GM08714 (cell line): ENCODE data around the gene RNF5.
"Not testable (repeated sequence)": the region's sequence is repeated elsewhere in the genome, so short reads cannot be mapped to it uniquely, and the experiment has no call there.

Experiments
- H3K4me3 ChIP-seq: fragments of 200-500 bp; sonication (Bioruptor generic); 2 replicates; pipeline ENCODE4 v1.5.1; 2014; ENCODE audit warnings: mild to moderate bottlenecking, low read length, inconsistent platforms
- ZNF274 ChIP-seq: IDR thresholded peaks from 2 replicates; pipeline ENCODE4 v1.6.1; 2012; ENCODE audit warnings: mild to moderate bottlenecking, low read depth, low read length

The RNF5 gene

GRCh38 chr6:32196682-32197616 is 18.7 kb downstream of the RNF5 start:
- TF ChIP-seq ZNF274 = no peak
- H3K4me3 ChIP-seq = peak overlapping the region; percentile 78; the same call in 1 of the 2 replicates

DNA sequence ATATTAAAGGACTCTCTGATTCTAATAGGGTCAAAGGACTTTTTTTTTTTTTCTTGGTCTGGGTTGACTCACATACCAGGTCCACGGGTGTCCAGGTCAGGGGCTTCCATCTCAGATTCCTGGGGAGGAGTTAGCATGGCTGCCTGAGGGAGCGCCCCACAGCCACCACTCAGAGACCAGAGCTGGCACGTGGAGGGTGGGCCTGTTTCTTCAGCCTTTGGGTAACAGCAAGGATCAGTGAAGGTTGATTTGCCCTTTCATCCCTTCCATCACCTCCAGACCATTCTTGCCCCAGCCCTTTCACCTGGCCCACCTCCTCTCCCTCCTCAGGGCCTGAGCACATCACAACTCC is 20.1 kb downstream of the RNF5 start:
- TF ChIP-seq ZNF274 = no peak
- no peak overlapping the region for H3K4me3 ChIP-seq

GRCh38 chr6:32198866-32199265 is 20.7 kb downstream of the RNF5 start:
- TF ChIP-seq ZNF274 = no peak
- no peak overlapping the region for H3K4me3 ChIP-seq

DNA sequence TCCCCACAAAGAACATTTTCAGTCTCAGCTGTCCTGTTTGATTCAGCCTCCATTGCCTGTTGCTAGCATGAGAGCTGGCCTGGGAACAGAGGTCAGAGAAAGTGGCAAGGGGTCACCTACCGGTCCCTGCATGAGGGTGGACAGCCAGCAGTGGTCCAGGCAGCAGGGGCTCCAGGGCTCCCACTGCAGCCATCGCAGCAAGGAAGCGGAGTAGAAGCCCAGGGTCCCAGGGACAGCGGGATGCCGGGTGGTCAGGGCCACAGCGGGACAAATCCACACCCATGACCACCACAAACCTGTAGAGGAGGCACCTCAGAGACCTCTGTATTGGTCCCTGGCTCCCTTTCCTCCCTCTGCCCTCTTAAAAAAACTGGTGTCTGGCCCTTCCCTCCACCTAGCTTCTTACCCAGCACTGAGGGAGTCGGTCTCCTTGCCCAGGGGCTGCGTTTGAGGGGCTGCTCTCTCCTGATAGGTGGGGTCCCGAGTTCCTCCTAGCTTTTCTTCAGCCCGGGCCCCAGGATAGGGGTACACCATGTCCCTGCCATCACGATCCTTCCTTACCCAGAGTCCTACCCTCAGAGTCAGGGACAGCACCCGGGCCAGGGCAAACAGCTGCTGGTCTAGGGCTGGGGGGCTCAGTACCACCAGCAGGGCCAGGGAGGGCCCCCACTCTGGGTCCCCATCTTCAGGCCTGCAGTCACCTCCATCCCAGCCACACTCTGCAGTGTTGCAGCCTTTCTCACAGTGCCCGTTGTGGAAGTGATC is 22.7 kb downstream of the RNF5 start:
- H3K4me3 ChIP-seq = no peak overlapping the region
- no peak for TF ChIP-seq ZNF274

DNA sequence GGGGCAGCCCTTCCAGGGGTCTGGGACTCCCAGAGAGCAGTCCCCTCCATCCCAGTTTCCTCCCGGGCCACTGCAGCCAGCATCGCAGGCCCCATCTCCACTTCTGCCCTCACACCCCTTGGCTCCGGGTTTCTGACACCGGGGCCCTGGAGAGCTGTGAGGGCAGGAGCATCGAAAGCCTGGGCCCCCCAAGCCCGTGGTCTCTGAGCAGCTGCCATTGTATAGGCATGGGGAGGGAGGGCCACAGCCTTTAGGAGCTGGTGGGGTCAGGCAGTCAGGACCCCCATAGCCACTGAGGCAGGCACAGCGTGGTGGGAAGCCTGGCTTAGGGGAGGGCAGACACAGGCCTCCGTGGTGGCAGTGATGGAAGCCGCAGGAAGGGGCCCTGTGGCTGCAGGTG is 24.0 kb downstream of the RNF5 start:
- no peak for TF ChIP-seq ZNF274
- H3K4me3 ChIP-seq = no peak overlapping the region

- H3K4me3 ChIP-seq = no peak overlapping the region
- TF ChIP-seq ZNF274 = no peak
Measured at GRCh38 chr6:32203426-32204267, 25.4 kb downstream of the RNF5 start.

DNA sequence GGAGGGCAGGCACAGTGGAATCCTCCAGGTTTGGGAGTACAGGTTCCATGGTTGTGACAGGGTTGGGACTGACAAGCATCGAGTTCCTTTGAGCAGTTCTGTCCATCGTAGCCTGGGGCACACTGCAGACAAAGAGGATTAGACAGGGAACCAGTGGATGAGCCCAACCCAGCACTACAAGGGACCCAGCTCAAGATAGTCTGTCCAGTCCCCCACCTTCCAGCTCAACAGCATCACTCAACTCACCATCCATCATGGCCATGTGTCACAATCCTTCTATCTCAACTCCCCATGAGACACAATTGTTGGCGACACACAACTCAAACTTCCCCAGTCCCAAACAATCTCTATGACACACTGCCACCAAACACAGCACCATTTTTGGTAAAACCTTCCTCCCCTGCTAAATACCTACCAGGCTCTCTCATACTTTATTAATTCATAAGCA is 26.1 kb downstream of the RNF5 start:
- H3K4me3 ChIP-seq = no peak overlapping the region
- TF ChIP-seq ZNF274 = no peak

DNA sequence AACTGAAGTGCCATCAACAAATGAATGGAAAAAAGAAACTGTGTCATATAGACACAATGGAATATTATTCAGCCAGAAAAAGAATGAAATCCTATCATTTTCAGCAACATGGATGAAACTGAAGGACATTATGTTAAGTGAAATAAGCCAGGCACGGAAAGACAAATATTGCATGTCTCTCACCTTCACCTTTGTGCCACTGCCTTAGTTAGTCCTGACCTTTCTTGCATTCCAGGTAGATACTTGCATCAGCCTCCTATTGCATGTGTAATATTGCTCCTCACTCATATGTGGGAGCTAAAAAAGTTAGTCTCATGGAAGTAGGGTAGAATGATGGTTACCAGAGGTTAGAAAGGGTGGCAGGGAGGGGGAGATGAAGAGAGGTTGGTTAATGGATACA is 30.8 kb downstream of the RNF5 start:
- H3K4me3 ChIP-seq = no peak overlapping the region
- TF ChIP-seq ZNF274 = no peak

DNA sequence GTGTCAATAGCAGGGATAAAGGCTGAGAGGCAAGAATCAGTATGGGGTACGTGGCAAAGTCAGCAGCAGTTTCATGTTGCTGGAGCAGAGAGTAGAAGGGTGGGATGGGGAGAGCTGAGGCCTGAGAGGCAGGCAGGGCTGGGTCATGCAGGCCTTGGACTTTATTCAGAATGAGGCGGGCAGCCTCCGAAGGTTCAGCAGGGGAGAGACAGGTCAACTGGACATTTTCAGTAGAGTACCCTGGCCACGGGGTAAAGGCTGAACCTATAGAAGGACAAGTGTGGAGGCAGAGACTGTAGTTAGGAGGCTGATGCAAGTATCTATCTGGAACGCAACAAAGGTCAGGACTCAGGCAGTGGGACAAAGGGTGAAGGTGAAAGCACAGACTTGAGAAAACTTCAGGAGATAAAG is 32.0 kb downstream of the RNF5 start:
- TF ChIP-seq ZNF274 = no peak
- no peak overlapping the region for H3K4me3 ChIP-seq

DNA sequence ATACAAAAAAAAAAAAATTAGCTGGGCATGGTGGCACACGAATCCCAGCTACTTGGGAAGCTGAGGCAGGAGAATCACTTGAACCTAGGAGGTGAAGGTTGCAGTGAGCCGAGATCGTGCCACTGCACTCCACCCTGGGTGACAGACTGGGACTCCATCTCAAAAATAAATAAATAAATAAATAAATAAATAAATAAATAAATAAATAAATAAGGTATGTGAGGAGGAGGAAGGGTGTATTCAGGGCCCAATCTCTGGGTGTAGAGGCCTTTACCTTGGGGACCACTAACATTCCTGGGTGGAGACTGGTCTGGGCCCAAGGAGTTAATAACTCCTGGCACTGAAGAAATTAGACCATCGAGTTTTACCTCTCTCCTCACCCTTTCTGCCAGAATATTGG is 33.2 kb downstream of the RNF5 start:
- H3K4me3 ChIP-seq = not testable (repeated sequence)

DNA sequence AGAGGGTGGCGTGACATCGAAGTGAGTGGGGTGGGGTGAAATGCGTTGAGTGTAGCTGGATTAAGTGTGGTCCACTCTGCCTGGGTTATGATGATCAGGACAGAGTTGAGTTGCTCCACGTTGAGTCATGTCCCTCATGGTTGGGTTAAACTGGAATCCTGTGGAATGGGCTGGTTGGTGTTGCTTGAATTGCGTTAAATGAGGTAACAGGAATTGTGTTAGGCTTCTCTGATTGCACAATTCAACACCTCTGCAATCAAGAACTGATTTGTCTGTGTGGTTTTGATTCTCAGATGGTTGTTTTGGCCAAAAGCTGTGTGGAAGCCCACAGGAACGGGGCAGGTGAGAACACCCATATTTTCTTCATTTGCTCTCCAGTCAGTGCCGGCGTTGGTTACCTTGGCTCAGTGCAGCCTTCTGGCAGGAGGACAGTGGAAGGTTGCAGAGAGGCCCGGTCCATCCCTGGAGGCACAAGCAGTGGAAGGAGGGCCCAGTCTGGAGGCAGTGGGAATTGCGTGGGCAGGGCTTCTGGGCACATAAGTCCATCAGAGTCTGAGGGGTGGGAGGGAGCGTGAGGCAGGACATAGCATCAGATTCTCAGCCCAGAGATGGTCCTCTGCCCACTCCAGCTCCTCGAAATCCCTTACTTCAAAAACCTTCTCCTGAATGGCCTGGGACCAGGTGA is 34.0 kb downstream of the RNF5 start:
- no peak overlapping the region for H3K4me3 ChIP-seq
- TF ChIP-seq ZNF274 = no peak

DNA sequence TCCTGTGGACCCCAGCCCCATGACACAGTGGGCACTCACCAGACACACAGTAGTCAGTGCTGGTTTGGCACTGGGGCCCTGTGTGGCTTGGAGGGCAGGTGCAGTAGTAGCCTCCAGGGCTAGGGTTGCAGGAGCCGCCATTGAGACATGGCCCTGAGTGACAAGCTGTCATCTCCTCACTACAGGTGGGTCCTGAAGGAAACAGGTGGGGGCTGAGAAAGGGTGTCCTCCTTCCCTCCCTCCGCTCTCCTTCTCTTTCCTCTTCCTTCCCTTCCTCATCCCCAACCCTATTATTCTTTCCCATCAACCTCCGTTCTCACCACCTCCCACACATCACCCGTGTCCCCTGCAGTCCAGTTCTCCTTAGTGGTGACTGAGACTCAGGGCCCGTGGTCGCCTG is 35.4 kb downstream of the RNF5 start:
- no peak overlapping the region for H3K4me3 ChIP-seq
- TF ChIP-seq ZNF274 = no peak

DNA sequence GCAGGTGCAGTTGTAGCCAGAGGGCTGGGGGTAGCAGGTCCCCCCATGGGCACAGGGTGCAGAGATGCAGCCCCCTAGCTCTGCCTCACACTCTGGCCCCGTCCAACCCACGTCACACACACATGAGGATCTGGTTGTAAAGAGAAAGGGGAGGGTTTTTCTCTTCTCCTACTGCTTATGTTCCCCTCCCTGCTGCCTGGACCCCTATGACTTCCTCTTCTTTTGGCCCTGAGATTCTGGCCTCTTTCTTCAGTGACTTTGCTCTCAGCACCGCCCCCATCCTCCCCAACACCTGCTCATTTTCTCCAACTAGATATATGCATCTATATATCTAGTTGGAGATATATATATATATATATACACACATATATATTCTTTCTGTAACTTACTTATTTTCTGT is 35.9 kb downstream of the RNF5 start:
- no peak overlapping the region for H3K4me3 ChIP-seq
- TF ChIP-seq ZNF274 = no peak

DNA sequence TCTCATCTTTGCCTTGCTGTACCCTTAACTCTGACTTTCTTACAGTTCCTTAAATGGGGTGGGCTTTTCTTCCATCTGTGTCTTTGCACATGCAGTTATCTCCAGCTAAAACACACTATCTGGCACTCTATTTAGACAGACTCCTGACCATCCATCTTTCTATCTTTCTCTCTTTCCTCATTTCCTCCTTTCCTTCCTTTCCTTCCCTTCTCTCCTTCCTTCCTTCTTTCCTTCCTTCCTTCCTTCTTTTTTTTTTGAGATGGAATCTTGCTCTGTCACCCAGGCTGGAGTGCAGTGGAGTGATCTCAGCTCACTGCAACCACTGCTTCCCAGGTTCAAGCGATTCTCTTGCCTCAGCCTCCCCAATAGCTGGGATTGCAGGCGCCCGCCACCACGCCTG is 37.4 kb downstream of the RNF5 start:
- no peak for TF ChIP-seq ZNF274
- no peak overlapping the region for H3K4me3 ChIP-seq
